Measurements from ENCODE around the gene RPS5.
"Not testable (repeated sequence)": the region's sequence is repeated elsewhere in the genome, so short reads cannot be mapped to it uniquely, and the experiment has no call there.

RPS5 gene

GRCh38 chr19:58387338-58388174 lies 487 bp downstream of the RPS5 start:
- no peak for DNase-seq

GRCh38 chr19:58388175-58388526 lies 1.1 kb downstream of the RPS5 start:
- no peak for DNase-seq

GRCh38 chr19:58392945-58393724 lies 6.1 kb downstream of the RPS5 start:
- DNase-seq, result no peak

GRCh38 chr19:58393725-58394033 lies 6.6 kb downstream of the RPS5 start:
- no peak for DNase-seq

- no peak for DNase-seq
These were observed 7.8 kb downstream of the RPS5 start for GRCh38 chr19:58394821-58395219.

GRCh38 chr19:58395220-58395978 lies 8.3 kb downstream of the RPS5 start, which contains the start of gene RNF225:
RNF225 (plus strand) TSS chr19:58395656; CDS start chr19:58396090, 434 bp downstream.
- DNase-seq, result no peak

GRCh38 chr19:58395979-58396627 lies 9.0 kb downstream of the RPS5 start:
- no peak for DNase-seq

GRCh38 chr19:58396691-58397532 lies 9.8 kb downstream of the RPS5 start:
- no peak for DNase-seq

- no peak for DNase-seq
These were observed 10.5 kb downstream of the RPS5 start for GRCh38 chr19:58397533-58398037.

GRCh38 chr19:58398087-58398486 lies 11.0 kb downstream of the RPS5 start:
- no peak for DNase-seq

- no peak for DNase-seq
These were observed 11.5 kb downstream of the RPS5 start for GRCh38 chr19:58398545-58398944.

- no peak for DNase-seq
These were observed 12.8 kb downstream of the RPS5 start for GRCh38 chr19:58399903-58400302.

- peak; percentile 84 for DNase-seq
These were observed 13.3 kb downstream of the RPS5 start for GRCh38 chr19:58400316-58400915.

- peak; percentile 99 for DNase-seq
These were observed 14.1 kb downstream of the RPS5 start for GRCh38 chr19:58400916-58401839.

- DNase-seq, result no peak
These were observed 14.9 kb downstream of the RPS5 start for GRCh38 chr19:58401840-58402421.

- not testable (repeated sequence) for DNase-seq
These were observed 16.9 kb downstream of the RPS5 start for GRCh38 chr19:58403920-58404478.

GRCh38 chr19:58406818-58407657 lies 20.0 kb downstream of the RPS5 start:
- no peak for DNase-seq

- DNase-seq, result no peak
These were observed 20.6 kb downstream of the RPS5 start for GRCh38 chr19:58407658-58408151.
